CD14-positive monocyte (primary cell): ENCODE data around the gene MAP3K1. TPM values are rescaled to one million over a fixed set of nuclear protein-coding genes. Genes with fewer than 3 reads are reported as not detected.

Experiments
- DNase-seq, 3 donors: peaks; one replicate each; pipeline ENCODE4 v3.0.0-alpha.2; 2011 to 2022
- H2AFZ ChIP-seq: 2 replicates; pipeline ENCODE4 v1.6.0; 2012; ENCODE audit warnings: mild to moderate bottlenecking, low read depth, low read length, inconsistent platforms; ENCODE audit not compliant: insufficient read depth, poor library complexity, severe bottlenecking
- H3K27ac ChIP-seq, 2 donors: 1 replicate in 1 of 2; 2 replicates in 1 of 2; pipeline ENCODE4 v1.5.1; 2012 to 2013; ENCODE audit warnings: low read length in 2 of 2, control low read depth in 1 of 2, inconsistent platforms in 1 of 2, low read depth in 1 of 2, mild to moderate bottlenecking in 1 of 2
- H3K27me3 ChIP-seq, 2 donors: one replicate each; pipeline versions ENCODE4 v1.6.0 to v1.6.1; 2011 to 2013; ENCODE audit warnings: low read length in 2 of 2; ENCODE audit not compliant: control insufficient read depth in 2 of 2, insufficient read depth in 2 of 2
- H3K36me3 ChIP-seq, 2 donors: replicated peaks in 1 of 2; 1 replicate in 1 of 2; 2 replicates in 1 of 2; pipeline versions ENCODE4 v1.5.1 to v1.6.1; 2012 to 2013; ENCODE audit warnings: low read length in 2 of 2, control low read depth in 1 of 2, inconsistent platforms in 1 of 2, mild to moderate bottlenecking in 1 of 2; ENCODE audit not compliant: insufficient read depth in 2 of 2, control insufficient read depth in 1 of 2
- H3K4me1 ChIP-seq, 2 donors: 1 replicate in 1 of 2; 2 replicates in 1 of 2; pipeline versions ENCODE4 v1.5.1 to v1.6.1; 2012 to 2013; ENCODE audit warnings: low read length in 2 of 2, control low read depth in 1 of 2, inconsistent platforms in 1 of 2, mild to moderate bottlenecking in 1 of 2, moderate library complexity in 1 of 2; ENCODE audit not compliant: insufficient read depth in 2 of 2, control insufficient read depth in 1 of 2
- H3K4me2 ChIP-seq: replicated peaks from 2 replicates; pipeline ENCODE3; 2012; ENCODE audit warnings: low read length, moderate library complexity, mild to moderate bottlenecking; ENCODE audit not compliant: poor library complexity, severe bottlenecking; ENCODE audit errors: extremely low read depth
- H3K4me3 ChIP-seq, 3 experiments: fragments of 200-600 bp in 1 of 3; sonication (generic) in 1 of 3; replicated peaks in 1 of 3; 1 replicate in 2 of 3; 2 replicates in 1 of 3; pipeline ENCODE4 v1.5.1; 2011 to 2013; ENCODE audit warnings: low read length in 3 of 3, mild to moderate bottlenecking in 3 of 3, control low read depth in 2 of 3, low read depth in 2 of 3, inconsistent platforms in 1 of 3, moderate library complexity in 1 of 3
- H3K79me2 ChIP-seq: 2 replicates; pipeline ENCODE4 v1.6.0; 2012; ENCODE audit warnings: mild to moderate bottlenecking, control low read depth, inconsistent platforms, low read length, moderate library complexity; ENCODE audit not compliant: insufficient read depth
- H3K9ac ChIP-seq: 2 replicates; pipeline ENCODE4 v1.6.0; 2017; ENCODE audit warnings: low read length, mild to moderate bottlenecking; ENCODE audit not compliant: insufficient read depth, poor library complexity, severe bottlenecking
- H3K9me3 ChIP-seq, 2 donors: replicated peaks in 1 of 2; 1 replicate in 1 of 2; 2 replicates in 1 of 2; pipeline versions ENCODE4 v1.5.1 to v1.6.1; 2012 to 2013; ENCODE audit warnings: low read length in 2 of 2, control low read depth in 1 of 2; ENCODE audit not compliant: control insufficient read depth in 1 of 2, insufficient read depth in 1 of 2
- H4K20me1 ChIP-seq: 2 replicates; pipeline ENCODE4 v1.6.0; 2012; ENCODE audit warnings: mild to moderate bottlenecking, low read length, control low read depth, moderate library complexity; ENCODE audit not compliant: insufficient read depth
- H3K27ac Mint-ChIP-seq, 7 donors: one replicate each; pipeline ENCODE4 v1.8.0; 2020; ENCODE audit warnings: mild to moderate bottlenecking in 7 of 7, mixed read lengths in 7 of 7, moderate library complexity in 6 of 7, inconsistent platforms in 2 of 7
- H3K27me3 Mint-ChIP-seq, 3 donors: one replicate each; pipeline ENCODE4 v1.8.0; 2021 to 2022; ENCODE audit warnings: low read depth in 3 of 3, mild to moderate bottlenecking in 3 of 3, mixed read lengths in 3 of 3, moderate library complexity in 3 of 3, inconsistent platforms in 1 of 3
- H3K36me3 Mint-ChIP-seq, 2 donors: one replicate each; pipeline ENCODE4 v1.8.0; 2020; ENCODE audit warnings: mixed read lengths in 2 of 2, inconsistent platforms in 1 of 2, mild to moderate bottlenecking in 1 of 2
- H3K4me1 Mint-ChIP-seq: one replicate; pipeline ENCODE4 v1.8.0; 2020; ENCODE audit warnings: mild to moderate bottlenecking, mixed read lengths
- H3K4me3 Mint-ChIP-seq, 2 donors: one replicate each; pipeline ENCODE4 v1.8.0; 2020; ENCODE audit warnings: mild to moderate bottlenecking in 2 of 2, mixed read lengths in 2 of 2, moderate library complexity in 1 of 2
- H3K9me3 Mint-ChIP-seq, 7 donors: one replicate each; pipeline ENCODE4 v1.8.0; 2020 to 2022; ENCODE audit warnings: mixed read lengths in 7 of 7, mild to moderate bottlenecking in 6 of 7, moderate library complexity in 6 of 7, inconsistent platforms in 2 of 7
- CTCF ChIP-seq: fragments of 200-600 bp; IDR thresholded peaks from one replicate; pipeline ENCODE4 v1.8.0; 2022; ENCODE audit warnings: antibody characterized with exemption, mild to moderate bottlenecking
- WGBS: methylation state at CpG from one replicate; pipeline ENCODE4 v1.1.5; 2013; ENCODE audit warnings: missing lambda C conversion rate; ENCODE audit not compliant: insufficient coverage; 5-methylcytosine and 5-hydroxymethylcytosine counted together
- intact Hi-C, 2 donors: fragments of 100-400 bp; cut with micrococcal nuclease; formaldehyde crosslinking; loops; one replicate each; pipeline versions ENCODE4 v1.15.0 to v1.15.1; 2023
- polyA plus RNA-seq, 3 donors: library from polyadenylated mRNA; depleted of rRNA in 1 of 3; unstranded in 2 of 3; stranded (reverse) in 1 of 3; fragments of 300-500 nt in 2 of 3; fragments of >200 nt in 1 of 3; fragmentation: Illumina TruSeq in 2 of 3; gene quantifications; 1 replicate in 2 of 3; 2 replicates in 1 of 3; pipeline ENCODE4 v1.2.3, GENCODE V29; 2012 to 2021

Gene MAP3K1
- polyA plus RNA-seq, 3 donors: 44.7 to 62.1 (median 45.6) TPM

- Histone ChIP-seq H3K9me3 (no peaks in the 10 kb centered on the region), H3K9ac (no peak overlapping the region), H3K4me2 (peak overlapping the region; percentile 9), H3K27ac (peak overlapping the region in 1 of 2 donors; percentile 77), H3K27me3 (no peaks in the 10 kb centered on the region), H3K36me3 (peaks cover 0 to 10% of the 10 kb centered on the region in 2 donors), H3K79me2 (peaks cover 100% of the 10 kb centered on the region), H3K4me3 (no peak overlapping the region), H3K4me1 (peaks cover 60 to 74% of the 10 kb centered on the region in 2 donors), H4K20me1 (peaks cover 100% of the 10 kb centered on the region), H2AFZ (no peak overlapping the region)
- H3K4me3 Mint-ChIP-seq: no peak overlapping the region
- H3K9me3 Mint-ChIP-seq: no peaks in the 10 kb centered on the region
- intact Hi-C loops: no loop called here
- H3K4me1 Mint-ChIP-seq: peaks cover 88% of the 10 kb centered on the region
- WGBS: 100% methylated on average over 4 of the region's 7 CpGs
- peaks cover 8 to 28% of the 10 kb centered on the region in 2 donors for H3K36me3 Mint-ChIP-seq
- peak overlapping the region in 4 of 7 donors; percentile 41 to 83 (median 56) for H3K27ac Mint-ChIP-seq
- no peak for DNase-seq
- no peaks in the 10 kb centered on the region for H3K27me3 Mint-ChIP-seq
- TF ChIP-seq CTCF: no peak
These were observed 25.2 kb downstream of the MAP3K1 start for GRCh38 chr5:56840597-56840996.

GRCh38 chr5:56845277-56845676 is 29.9 kb downstream of the MAP3K1 start:
- Histone ChIP-seq H3K27ac (peak overlapping the region in 1 of 2 donors; percentile 55), H3K9me3 (no peaks in the 10 kb centered on the region)

More at GRCh38 chr5:56845277-56845676, 29.9 kb downstream of the MAP3K1 start:
- Histone ChIP-seq H3K9ac (no peak overlapping the region), H3K36me3 (peaks cover 0 to 20% of the 10 kb centered on the region in 2 donors), H3K4me3 (no peak overlapping the region), H2AFZ (no peak overlapping the region), H3K79me2 (peaks cover 100% of the 10 kb centered on the region), H3K4me1 (peaks cover 40 to 44% of the 10 kb centered on the region in 2 donors), H3K27me3 (no peaks in the 10 kb centered on the region), H3K4me2 (no peak overlapping the region), H4K20me1 (peaks cover 100% of the 10 kb centered on the region)
- peak overlapping the region in 4 of 7 donors; percentile 8 to 77 (median 10) for H3K27ac Mint-ChIP-seq
- intact Hi-C loops: no loop called here
- peaks cover 9 to 26% of the 10 kb centered on the region in 2 donors for H3K36me3 Mint-ChIP-seq
- no peaks in the 10 kb centered on the region for H3K9me3 Mint-ChIP-seq
- no peaks in the 10 kb centered on the region for H3K27me3 Mint-ChIP-seq
- DNase-seq: no peak
- no peak overlapping the region for H3K4me3 Mint-ChIP-seq
- H3K4me1 Mint-ChIP-seq: peaks cover 78% of the 10 kb centered on the region
- whole genome bisulfite sequencing: no CpG with 5 or more reads among the region's 2 CpGs
- no peak for TF ChIP-seq CTCF
